ENCODE measurements around the gene CXCL16.

CXCL16 gene, protein sequence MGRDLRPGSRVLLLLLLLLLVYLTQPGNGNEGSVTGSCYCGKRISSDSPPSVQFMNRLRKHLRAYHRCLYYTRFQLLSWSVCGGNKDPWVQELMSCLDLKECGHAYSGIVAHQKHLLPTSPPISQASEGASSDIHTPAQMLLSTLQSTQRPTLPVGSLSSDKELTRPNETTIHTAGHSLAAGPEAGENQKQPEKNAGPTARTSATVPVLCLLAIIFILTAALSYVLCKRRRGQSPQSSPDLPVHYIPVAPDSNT

DNA sequence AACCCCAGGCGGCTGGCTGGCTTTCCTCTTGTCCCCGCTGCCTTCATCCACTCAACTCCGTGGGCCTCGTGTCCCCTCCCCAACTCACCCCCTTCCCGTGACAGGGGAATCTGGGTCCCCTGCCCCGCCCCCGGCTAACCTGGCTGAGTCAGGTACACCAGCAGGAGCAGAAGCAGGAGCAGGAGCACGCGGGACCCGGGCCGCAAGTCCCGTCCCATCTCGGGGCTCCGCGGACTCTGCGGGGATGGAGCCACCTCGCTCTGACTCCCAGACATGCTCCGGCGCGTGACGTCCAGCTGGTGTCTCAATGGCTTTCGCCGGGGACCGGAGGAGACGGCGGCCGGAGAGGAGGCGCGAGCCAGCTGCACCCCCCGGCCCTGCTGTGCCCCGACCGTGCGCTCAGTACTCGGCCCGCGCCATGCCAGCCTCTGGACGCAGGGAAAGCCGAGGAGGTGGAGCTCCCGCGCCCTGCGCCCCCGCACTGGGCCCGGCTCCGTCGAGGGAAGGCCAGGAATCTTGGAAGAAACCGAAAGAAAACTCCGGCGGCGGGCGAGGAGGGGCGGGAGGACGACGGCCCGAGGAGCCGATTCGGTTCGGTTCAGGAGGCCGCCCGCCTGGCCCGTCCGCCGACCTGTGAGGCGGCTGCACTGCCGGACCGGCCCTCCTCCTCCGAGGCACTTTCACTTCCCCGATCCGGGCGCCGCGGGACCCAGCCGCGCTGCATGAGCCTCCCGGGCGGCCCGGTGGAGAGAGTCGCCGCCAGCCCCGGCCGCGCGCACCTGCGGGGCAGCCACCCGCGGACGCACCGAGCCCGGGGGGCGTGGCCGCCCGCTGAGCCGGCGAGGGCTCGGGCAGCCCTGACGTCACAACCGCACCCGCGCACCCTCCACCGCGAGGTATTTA lies at the start of gene CXCL16, which contains the start of gene ZMYND15:
TSS of gene CXCL16 (minus strand) at position 807 of the 903 bp plus-strand sequence. CDS start at position 218, 589 bp downstream.
TSS of gene ZMYND15 (plus strand) at position 712 of the 903 bp plus-strand sequence. CDS start 716 bp downstream, outside the sequence.
- H3K27ac ChIP-seq (ENCODE audit: low read depth, low read length): no peak within 1 kb of the TSS
- peaks cover 8% of the 10 kb centered on the region for H3K4me1 ChIP-seq (ENCODE audit: control insufficient read depth, insufficient read depth, low read length)
- peak within 1 kb of the TSS; percentile 86 for H3K4me3 ChIP-seq (ENCODE audit: low read depth, low read length)
- H3K9me3 ChIP-seq (ENCODE audit: control insufficient read depth, insufficient read depth, low read depth, low read length): no peaks in the 10 kb centered on the region
- H3K36me3 ChIP-seq (ENCODE audit: control insufficient read depth, insufficient read depth, low read length): no peaks in the 10 kb centered on the region
- peak within 1 kb of the TSS; percentile 17 for H3K9ac ChIP-seq (ENCODE audit: low read length)
- H3K27me3 ChIP-seq (ENCODE audit: control insufficient read depth, insufficient read depth, low read length): peaks cover 98% of the 10 kb centered on the region

DNA sequence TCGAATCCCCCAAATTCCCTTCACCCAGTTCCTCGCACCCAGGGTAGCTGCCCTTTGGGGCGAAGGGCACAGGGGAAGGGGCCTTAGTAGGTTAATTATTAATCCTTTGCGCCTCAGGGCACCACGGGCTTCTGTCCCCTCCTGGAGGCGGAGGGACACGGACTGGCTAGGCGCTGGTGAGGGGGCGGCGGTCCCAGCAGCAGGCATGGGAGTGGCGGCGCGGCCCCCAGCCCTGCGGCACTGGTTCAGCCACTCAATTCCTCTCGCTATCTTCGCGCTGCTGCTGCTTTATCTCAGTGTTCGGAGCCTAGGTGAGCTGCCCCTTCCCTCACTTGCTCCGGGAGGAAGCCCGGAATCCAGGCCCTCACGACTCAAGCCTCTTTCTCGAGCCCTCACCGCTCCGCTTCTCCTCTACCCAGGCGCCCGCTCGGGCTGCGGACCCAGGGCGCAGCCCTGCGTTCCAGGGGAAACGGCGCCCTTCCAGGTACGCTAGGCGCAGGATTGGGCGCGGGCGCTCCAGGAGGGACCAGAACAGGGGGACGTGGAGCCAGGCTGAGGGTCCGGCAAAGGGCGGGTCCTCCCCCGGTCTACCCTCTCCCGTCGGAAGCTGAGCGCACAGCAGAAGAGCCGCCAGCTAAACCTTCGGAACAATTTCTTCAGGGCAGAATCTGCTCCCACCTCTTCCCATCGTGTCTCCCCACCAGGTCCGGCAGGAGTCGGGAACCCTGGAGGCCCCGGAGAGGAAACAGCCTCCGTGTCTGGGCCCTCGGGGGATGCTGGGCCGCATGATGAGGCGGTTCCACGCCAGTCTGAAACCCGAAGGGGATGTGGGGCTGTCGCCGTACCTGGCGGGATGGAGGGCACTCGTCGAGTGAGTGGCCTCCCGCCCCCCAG lies 49.3 kb upstream of the CXCL16 start, which contains the start of gene GLTPD2:
TSS of gene GLTPD2 (plus strand) at position 158 of the 894 bp plus-strand sequence. CDS start at position 206, 48 bp downstream.
- Histone ChIP-seq H3K4me1 (ENCODE audit: control insufficient read depth, insufficient read depth, low read length) (peaks cover 23% of the 10 kb centered on the region), H3K9ac (ENCODE audit: low read length) (peak within 1 kb of the TSS; percentile 81), H3K27me3 (ENCODE audit: control insufficient read depth, insufficient read depth, low read length) (peaks cover 75% of the 10 kb centered on the region), H3K36me3 (ENCODE audit: control insufficient read depth, insufficient read depth, low read length) (no peaks in the 10 kb centered on the region), H3K9me3 (ENCODE audit: control insufficient read depth, insufficient read depth, low read depth, low read length) (no peaks in the 10 kb centered on the region), H3K27ac (ENCODE audit: low read depth, low read length) (no peak within 1 kb of the TSS), H3K4me3 (ENCODE audit: low read depth, low read length) (peak within 1 kb of the TSS; percentile 58)

DNA sequence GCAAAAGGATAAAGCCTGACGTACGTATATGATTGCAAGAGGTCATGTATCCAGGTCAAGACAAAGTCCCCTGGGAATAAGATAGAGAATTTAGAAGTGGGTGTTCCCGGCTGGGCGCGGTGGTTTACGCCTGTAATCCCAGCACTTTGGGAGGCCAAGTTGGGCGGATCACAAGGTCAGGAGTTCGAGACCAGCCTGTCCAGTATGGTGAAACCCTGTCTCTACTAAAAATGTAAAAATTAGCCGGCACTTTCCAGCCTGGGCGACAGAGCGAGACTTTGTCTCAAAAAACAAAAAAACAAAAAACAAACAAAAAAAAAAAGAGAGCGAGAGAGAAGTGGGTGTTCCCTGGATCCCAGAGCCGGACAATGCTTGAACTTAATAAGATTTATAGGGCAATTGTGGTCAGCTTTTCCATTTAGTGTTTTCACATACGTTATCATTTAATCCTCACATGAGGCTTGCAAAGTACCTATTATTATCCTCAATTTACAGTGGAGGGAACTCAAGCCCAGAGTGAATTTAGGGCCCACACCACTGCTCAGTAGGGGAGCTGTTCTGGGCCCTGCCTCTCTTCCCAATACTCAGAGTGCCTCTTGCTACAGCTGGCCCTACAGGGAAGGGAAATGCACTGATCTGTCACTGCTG lies 48.6 kb upstream of the CXCL16 start:
- H3K9me3 ChIP-seq (ENCODE audit: control insufficient read depth, insufficient read depth, low read depth, low read length): no peaks in the 10 kb centered on the region
- H3K9ac ChIP-seq (ENCODE audit: low read length): peak overlapping the region; percentile 81
- no peaks in the 10 kb centered on the region for H3K36me3 ChIP-seq (ENCODE audit: control insufficient read depth, insufficient read depth, low read length)
- H3K27ac ChIP-seq (ENCODE audit: low read depth, low read length): no peak overlapping the region
- peaks cover 23% of the 10 kb centered on the region for H3K4me1 ChIP-seq (ENCODE audit: control insufficient read depth, insufficient read depth, low read length)
- H3K27me3 ChIP-seq (ENCODE audit: control insufficient read depth, insufficient read depth, low read length): peaks cover 83% of the 10 kb centered on the region
- H3K4me3 ChIP-seq (ENCODE audit: low read depth, low read length): peak overlapping the region; percentile 58

DNA sequence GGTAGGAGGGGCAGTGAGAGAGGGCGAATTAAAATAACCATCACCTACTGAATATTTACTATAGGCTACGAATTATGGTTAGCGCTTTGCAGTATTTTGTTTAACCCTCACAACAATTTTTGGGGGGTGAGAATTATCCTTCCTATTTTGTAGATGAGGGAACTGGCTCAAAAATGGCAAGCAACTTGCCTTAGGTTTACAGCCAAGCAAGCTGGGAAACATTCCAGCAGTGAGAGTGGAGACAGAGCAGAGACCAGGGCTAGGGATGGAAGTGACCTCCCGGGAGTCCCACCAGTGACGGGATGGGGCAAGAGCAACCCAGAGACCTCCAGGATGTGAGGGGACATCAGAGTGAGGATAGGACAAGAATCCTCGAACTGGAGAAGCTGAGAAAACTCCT lies 46.8 kb upstream of the CXCL16 start:
- H3K9ac ChIP-seq (ENCODE audit: low read length): no peak overlapping the region
- H3K27me3 ChIP-seq (ENCODE audit: control insufficient read depth, insufficient read depth, low read length): peaks cover 92% of the 10 kb centered on the region
- no peaks in the 10 kb centered on the region for H3K36me3 ChIP-seq (ENCODE audit: control insufficient read depth, insufficient read depth, low read length)
- no peaks in the 10 kb centered on the region for H3K9me3 ChIP-seq (ENCODE audit: control insufficient read depth, insufficient read depth, low read depth, low read length)
- no peak overlapping the region for H3K27ac ChIP-seq (ENCODE audit: low read depth, low read length)
- H3K4me1 ChIP-seq (ENCODE audit: control insufficient read depth, insufficient read depth, low read length): peaks cover 23% of the 10 kb centered on the region
- peak overlapping the region; percentile 6; the same call in 1 of the 2 replicates for H3K4me3 ChIP-seq (ENCODE audit: low read depth, low read length)

DNA sequence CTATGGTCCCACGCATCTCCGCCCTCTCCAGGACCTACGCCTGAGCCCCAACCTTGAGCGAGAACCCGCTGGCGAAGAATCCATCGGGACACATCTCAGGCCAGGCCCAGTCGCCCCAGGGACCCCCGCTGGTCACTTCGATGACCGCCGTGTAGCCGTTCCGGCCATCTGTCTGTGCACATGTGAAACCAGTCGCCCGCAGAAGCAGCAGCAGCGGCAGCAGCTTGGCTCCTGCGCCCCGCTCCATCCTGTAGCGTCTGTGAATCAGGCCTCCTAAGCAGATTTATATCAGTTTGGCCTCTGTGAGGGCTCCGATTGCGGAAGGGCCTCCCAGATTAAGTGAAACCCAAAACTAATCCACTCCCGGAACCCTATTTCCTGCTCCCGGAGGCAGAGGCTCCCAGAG lies 46.4 kb upstream of the CXCL16 start, which contains the start of gene VMO1:
TSS of gene VMO1 (minus strand) at position 259 of the 406 bp plus-strand sequence. CDS start at position 247, 12 bp downstream.
- peak within 1 kb of the TSS; percentile 6; the same call in 1 of the 2 replicates for H3K4me3 ChIP-seq (ENCODE audit: low read depth, low read length)
- H3K27me3 ChIP-seq (ENCODE audit: control insufficient read depth, insufficient read depth, low read length): peaks cover 88% of the 10 kb centered on the region
- no peak within 1 kb of the TSS for H3K9ac ChIP-seq (ENCODE audit: low read length)
- no peaks in the 10 kb centered on the region for H3K36me3 ChIP-seq (ENCODE audit: control insufficient read depth, insufficient read depth, low read length)
- peaks cover 23% of the 10 kb centered on the region for H3K4me1 ChIP-seq (ENCODE audit: control insufficient read depth, insufficient read depth, low read length)
- H3K27ac ChIP-seq (ENCODE audit: low read depth, low read length): no peak within 1 kb of the TSS
- no peaks in the 10 kb centered on the region for H3K9me3 ChIP-seq (ENCODE audit: control insufficient read depth, insufficient read depth, low read depth, low read length)

DNA sequence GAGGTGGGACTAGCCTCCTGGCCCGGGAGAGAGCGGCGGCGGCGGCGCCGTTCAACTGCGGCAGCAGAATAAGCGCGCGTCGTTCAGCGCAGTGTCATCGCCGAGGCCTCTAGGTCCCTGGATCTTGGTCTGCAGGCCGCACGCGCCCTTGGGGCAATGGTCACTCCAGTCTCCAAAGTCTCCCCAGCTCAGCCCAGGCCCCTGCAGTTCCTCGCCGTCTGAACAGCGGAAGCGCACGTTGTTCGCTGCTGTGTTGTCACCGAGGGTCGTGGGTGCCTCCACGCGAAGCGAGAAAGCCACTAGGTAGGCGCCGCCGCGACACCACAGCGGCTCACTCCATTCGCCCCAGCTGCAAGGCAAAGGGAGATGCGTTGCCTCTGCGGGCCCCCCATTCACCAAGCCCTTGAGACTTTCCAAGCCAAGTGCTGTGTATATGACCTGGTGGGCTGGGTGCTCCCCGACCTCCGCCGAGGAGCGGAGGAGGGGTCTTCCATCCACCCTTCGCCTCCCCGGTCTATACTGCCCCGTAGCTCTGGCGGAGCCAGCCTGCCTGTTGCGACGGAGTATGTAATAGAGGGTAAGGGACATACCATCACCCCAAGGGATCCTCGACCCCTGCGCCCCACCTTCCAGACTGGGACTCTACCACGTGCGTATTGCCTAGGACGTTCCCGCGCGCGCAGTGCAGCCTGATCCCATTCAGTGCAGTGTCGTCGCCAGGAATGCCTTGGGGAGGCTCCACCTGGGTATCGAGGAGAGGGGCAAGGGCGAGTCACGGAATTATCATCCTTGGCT lies 45.8 kb upstream of the CXCL16 start:
- Histone ChIP-seq H3K9ac (ENCODE audit: low read length) (no peak overlapping the region), H3K36me3 (ENCODE audit: control insufficient read depth, insufficient read depth, low read length) (no peaks in the 10 kb centered on the region), H3K9me3 (ENCODE audit: control insufficient read depth, insufficient read depth, low read depth, low read length) (no peaks in the 10 kb centered on the region), H3K4me3 (ENCODE audit: low read depth, low read length) (peak overlapping the region; percentile 4; the same call in 1 of the 2 replicates), H3K27ac (ENCODE audit: low read depth, low read length) (no peak overlapping the region), H3K27me3 (ENCODE audit: control insufficient read depth, insufficient read depth, low read length) (peaks cover 85% of the 10 kb centered on the region), H3K4me1 (ENCODE audit: control insufficient read depth, insufficient read depth, low read length) (peaks cover 23% of the 10 kb centered on the region)

DNA sequence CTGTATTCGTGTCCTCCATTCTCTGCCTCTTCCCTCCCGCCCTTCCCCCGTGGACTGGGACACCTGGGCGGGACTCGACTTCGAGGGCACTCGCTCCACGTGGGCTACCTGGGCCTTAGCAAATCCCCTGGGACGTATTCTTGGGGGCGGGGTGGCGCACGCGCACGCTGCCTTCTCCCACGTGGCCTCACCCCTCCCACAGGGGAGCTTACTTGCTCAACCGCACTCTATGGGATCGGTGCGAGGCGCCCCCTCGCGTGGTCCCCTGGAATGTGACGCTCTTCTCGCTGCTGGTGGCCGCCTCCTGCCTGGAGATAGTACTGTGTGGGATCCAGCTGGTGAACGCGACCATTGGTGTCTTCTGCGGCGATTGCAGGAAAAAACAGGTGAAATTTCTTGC lies 42.9 kb upstream of the CXCL16 start:
- H3K27me3 ChIP-seq (ENCODE audit: control insufficient read depth, insufficient read depth, low read length): peaks cover 75% of the 10 kb centered on the region
- H3K4me1 ChIP-seq (ENCODE audit: control insufficient read depth, insufficient read depth, low read length): peaks cover 13% of the 10 kb centered on the region
- no peak overlapping the region for H3K9ac ChIP-seq (ENCODE audit: low read length)
- no peak overlapping the region for H3K27ac ChIP-seq (ENCODE audit: low read depth, low read length)
- H3K9me3 ChIP-seq (ENCODE audit: control insufficient read depth, insufficient read depth, low read depth, low read length): no peaks in the 10 kb centered on the region
- no peaks in the 10 kb centered on the region for H3K36me3 ChIP-seq (ENCODE audit: control insufficient read depth, insufficient read depth, low read length)
- H3K4me3 ChIP-seq (ENCODE audit: low read depth, low read length): no peak overlapping the region

DNA sequence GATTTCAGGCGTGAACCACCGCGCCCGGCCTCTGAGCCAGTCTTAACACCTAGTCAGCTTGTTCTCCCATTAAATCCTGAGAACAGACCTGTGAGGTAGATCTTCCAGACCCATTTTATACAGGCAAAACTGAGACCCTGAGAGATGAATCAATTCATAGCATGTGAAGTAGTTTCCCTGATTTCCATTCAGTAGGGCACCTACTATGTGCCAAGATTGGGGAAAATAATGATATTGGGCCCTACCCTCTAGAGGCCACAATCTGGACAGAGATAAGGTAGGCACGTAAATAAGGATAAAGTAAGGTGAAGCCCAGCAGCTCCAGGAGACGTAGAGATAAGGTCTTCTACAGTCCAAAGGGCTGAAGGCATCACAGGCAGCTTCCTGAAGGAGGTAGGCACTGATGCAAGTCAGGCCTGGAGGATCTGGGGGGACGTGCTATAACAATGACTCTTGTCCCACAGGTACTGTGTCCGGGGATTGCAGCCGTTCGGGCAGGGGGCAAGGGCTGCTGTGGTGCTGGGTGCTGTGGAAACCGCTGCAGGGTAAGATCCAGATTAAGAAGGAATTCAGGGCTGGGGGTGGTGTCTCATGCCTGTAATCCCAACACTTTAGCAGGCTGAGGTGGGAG lies 40.7 kb upstream of the CXCL16 start:
- H3K36me3 ChIP-seq (ENCODE audit: control insufficient read depth, insufficient read depth, low read length): no peaks in the 10 kb centered on the region
- H3K9me3 ChIP-seq (ENCODE audit: control insufficient read depth, insufficient read depth, low read depth, low read length): no peaks in the 10 kb centered on the region
- H3K4me3 ChIP-seq (ENCODE audit: low read depth, low read length): no peak overlapping the region
- no peak overlapping the region for H3K27ac ChIP-seq (ENCODE audit: low read depth, low read length)
- H3K9ac ChIP-seq (ENCODE audit: low read length): no peak overlapping the region
- H3K27me3 ChIP-seq (ENCODE audit: control insufficient read depth, insufficient read depth, low read length): peaks cover 53% of the 10 kb centered on the region
- H3K4me1 ChIP-seq (ENCODE audit: control insufficient read depth, insufficient read depth, low read length): no peaks in the 10 kb centered on the region; the same call in 1 of the 2 replicates

DNA sequence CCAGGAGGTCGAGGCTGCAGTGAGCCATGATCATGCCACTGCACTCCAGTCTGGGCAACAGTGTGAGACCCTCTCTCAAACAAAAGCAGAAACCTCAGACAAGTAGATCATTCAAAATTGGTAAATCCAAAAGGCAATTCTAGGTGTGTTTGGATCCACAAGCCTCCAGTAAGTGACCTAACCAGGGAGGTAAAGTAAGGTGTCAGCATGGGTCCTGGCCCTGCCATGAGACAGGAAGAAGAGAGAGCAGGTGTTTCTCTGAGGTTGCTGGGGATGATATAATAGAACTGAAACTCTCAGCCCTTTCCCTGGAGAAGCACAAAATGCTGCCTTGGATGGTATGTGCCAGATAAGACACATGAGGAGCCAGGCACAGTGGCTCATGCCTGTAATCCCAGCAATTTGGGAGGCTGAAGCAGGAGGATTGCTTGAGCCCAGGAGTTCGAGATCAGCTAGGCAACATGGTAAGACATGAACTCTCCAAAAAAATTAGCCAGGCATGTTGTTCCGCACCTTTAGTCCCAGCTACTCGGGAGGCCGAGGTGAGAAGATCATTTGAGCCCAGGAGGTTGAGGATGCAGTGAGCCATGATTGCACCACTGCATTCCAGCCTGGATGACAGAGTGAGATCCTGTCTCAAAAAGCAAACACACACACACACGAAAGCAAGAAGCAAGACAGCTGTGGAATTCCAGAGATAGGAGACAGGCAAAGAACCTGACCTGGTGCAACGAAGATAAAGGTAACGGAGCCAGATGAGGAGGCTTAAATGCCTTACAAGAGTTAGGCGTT lies 38.4 kb upstream of the CXCL16 start:
- Histone ChIP-seq H3K36me3 (ENCODE audit: control insufficient read depth, insufficient read depth, low read length) (no peaks in the 10 kb centered on the region), H3K9me3 (ENCODE audit: control insufficient read depth, insufficient read depth, low read depth, low read length) (no peaks in the 10 kb centered on the region), H3K4me1 (ENCODE audit: control insufficient read depth, insufficient read depth, low read length) (no peaks in the 10 kb centered on the region), H3K9ac (ENCODE audit: low read length) (no peak overlapping the region), H3K27me3 (ENCODE audit: control insufficient read depth, insufficient read depth, low read length) (peaks cover 31% of the 10 kb centered on the region), H3K4me3 (ENCODE audit: low read depth, low read length) (no peak overlapping the region), H3K27ac (ENCODE audit: low read depth, low read length) (no peak overlapping the region)
